Measurements from ENCODE around the gene SRRD.

DNA sequence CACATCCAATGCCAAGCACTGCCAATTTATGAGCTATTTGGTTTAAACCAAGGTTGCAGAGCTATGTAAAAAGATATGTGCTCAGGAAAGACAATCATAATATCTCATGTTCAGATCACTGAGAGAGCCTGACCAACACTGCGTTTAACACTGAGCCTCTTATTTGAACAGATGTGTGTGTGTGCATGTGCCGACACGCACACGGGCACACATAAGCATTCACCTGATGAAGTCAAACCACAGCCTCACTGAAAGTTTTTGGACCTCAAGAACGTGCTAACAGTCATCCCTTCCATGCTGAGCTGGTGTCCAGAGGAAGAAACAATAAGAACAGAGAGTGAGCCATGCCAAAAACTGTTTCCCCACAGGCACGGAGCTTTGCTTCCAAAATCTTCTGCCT is 23.5 kb upstream of the SRRD start:
- TF ChIP-seq, protein P1, sequence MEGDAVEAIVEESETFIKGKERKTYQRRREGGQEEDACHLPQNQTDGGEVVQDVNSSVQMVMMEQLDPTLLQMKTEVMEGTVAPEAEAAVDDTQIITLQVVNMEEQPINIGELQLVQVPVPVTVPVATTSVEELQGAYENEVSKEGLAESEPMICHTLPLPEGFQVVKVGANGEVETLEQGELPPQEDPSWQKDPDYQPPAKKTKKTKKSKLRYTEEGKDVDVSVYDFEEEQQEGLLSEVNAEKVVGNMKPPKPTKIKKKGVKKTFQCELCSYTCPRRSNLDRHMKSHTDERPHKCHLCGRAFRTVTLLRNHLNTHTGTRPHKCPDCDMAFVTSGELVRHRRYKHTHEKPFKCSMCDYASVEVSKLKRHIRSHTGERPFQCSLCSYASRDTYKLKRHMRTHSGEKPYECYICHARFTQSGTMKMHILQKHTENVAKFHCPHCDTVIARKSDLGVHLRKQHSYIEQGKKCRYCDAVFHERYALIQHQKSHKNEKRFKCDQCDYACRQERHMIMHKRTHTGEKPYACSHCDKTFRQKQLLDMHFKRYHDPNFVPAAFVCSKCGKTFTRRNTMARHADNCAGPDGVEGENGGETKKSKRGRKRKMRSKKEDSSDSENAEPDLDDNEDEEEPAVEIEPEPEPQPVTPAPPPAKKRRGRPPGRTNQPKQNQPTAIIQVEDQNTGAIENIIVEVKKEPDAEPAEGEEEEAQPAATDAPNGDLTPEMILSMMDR (IDR thresholded peaks at IDR 0.05; ENCODE audit: insufficient read depth, low read depth, low read length) = no peak
- TF ChIP-seq EZH2 (IDR thresholded peaks at IDR 0.05; ENCODE audit: insufficient read depth, low read length) = no peak

All from astrocyte (in vitro differentiated cells and primary cell).